Activated CD8-positive, alpha-beta memory T cell treated with anti-CD3 and anti-CD28 coated beads, Interleukin-2, amount 10 ng/mL, durations not matched to agents 7 days and 5 days (primary cell): ENCODE results near the gene ATAD3B. TPM values are rescaled to one million over a fixed set of nuclear protein-coding genes. Genes with fewer than 3 reads are reported as not detected.
"Not testable (repeated sequence)": the region's sequence is repeated elsewhere in the genome, so short reads cannot be mapped to it uniquely, and the experiment has no call there.

ENCODE experiments used
- ATAC-seq: fragments of 150-1000 bp; cut with Tn5 transposase; one replicate; pipeline ENCODE4 v1.10.0; 2021; ENCODE audit warnings: moderate library complexity
- CTCF ChIA-PET: fragments of 350-600 bp; sonication (Branson Sonifier 250); formaldehyde crosslinking; loops from one replicate; lab custom pipeline; 2021; ENCODE audit warnings: antibody characterized with exemption; lab: Charles Lee
- DNase-seq: peaks from one replicate; pipeline ENCODE4 v3.0.0-alpha.2; 2020
- H3K27ac Mint-ChIP-seq: one replicate; pipeline ENCODE4 v1.8.0; 2021; ENCODE audit warnings: mild to moderate bottlenecking, mixed read lengths
- H3K27me3 Mint-ChIP-seq: one replicate; pipeline ENCODE4 v1.8.0; 2021; ENCODE audit warnings: mixed read lengths
- H3K36me3 Mint-ChIP-seq: one replicate; pipeline ENCODE4 v1.8.0; 2021; ENCODE audit warnings: mild to moderate bottlenecking, mixed read lengths
- H3K4me1 Mint-ChIP-seq: one replicate; pipeline ENCODE4 v1.8.0; 2021; ENCODE audit warnings: mixed read lengths
- H3K4me3 Mint-ChIP-seq: one replicate; pipeline ENCODE4 v1.8.0; 2021; ENCODE audit warnings: mild to moderate bottlenecking, moderate library complexity, mixed read lengths
- H3K9me3 Mint-ChIP-seq: one replicate; pipeline ENCODE4 v1.8.0; 2022; ENCODE audit warnings: low read depth, mixed read lengths
- total RNA-seq, 2 experiments: library from RNA; stranded (reverse); gene quantifications; one replicate each; pipeline ENCODE4 v1.2.3, GENCODE V29; 2021

The ATAD3B gene
- total RNA-seq, 2 experiments from 2014 or later = 46.5 to 63.3 TPM

DNA sequence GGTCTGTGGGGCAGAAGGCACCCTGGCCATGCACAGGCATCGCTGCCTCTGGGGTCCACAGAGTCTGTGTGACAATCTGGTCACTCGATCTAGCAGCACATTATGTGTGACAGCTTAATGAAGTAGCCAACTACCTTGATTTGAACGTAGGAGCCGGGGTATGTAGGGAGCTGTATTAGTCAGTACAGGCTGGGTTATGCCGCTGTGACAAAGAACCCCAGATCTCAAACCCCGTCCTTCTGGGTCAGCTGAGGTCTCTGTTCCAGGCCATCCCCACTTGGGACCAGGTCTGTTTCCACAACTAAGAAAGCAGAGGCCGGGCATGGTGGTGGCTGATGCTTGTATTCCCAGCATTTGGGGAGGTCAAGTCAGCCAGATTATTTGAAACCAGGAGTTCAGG, 8.3 kb upstream of the ATAD3B start:
- no peaks in the 10 kb centered on the region for H3K4me1 Mint-ChIP-seq
- no peaks in the 10 kb centered on the region for H3K9me3 Mint-ChIP-seq
- no peak overlapping the region for H3K4me3 Mint-ChIP-seq
- H3K27ac Mint-ChIP-seq = no peak overlapping the region
- H3K27me3 Mint-ChIP-seq = peaks cover 4% of the 10 kb centered on the region
- no peak for ATAC-seq
- DNase-seq = no peak
- H3K36me3 Mint-ChIP-seq = no peaks in the 10 kb centered on the region
- CTCF ChIA-PET = no interaction called here

DNA sequence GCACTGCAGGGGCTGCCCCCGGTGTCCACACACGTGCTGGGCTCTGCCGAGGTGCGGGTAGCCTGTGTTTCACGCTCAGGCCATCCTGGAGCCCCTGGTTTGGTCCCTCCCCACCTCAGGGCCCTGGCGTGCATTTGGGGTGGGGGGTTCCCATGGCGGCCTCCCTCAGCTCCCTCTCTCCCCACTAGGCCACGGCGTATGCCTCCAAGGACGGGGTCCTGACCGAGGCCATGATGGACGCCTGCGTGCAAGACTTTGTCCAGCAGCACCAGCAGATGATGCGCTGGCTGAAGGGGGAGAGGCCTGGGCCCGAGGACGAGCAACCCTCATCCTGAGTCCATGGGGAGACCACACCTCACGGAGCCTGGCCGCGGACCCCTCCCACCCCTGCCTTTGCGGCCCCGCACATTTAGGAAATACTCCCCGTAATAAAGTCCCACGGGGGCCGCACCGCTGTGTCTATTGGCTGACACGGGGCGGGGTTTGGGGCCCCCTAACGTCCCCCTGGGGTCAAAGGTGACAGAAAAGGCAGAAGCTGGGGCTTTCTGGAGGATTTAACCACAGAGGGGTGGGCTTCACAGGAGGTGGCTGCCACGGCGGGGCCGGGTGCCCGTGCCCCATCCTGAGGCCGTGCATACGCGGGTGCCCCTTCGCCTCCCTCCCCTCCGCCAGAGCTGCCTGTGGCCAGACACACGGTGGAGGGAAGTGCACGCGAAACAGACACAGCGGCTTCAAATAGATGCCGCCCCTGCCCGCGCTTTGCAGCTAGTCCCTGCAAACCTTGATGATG, 3.2 kb upstream of the ATAD3B start:
- H3K27me3 Mint-ChIP-seq, H3K4me3 Mint-ChIP-seq, ATAC-seq, H3K9me3 Mint-ChIP-seq, DNase-seq, H3K27ac Mint-ChIP-seq, H3K36me3 Mint-ChIP-seq, CTCF ChIA-PET: not testable (repeated sequence)
- peaks cover 22% of the 10 kb centered on the region for H3K4me1 Mint-ChIP-seq

DNA sequence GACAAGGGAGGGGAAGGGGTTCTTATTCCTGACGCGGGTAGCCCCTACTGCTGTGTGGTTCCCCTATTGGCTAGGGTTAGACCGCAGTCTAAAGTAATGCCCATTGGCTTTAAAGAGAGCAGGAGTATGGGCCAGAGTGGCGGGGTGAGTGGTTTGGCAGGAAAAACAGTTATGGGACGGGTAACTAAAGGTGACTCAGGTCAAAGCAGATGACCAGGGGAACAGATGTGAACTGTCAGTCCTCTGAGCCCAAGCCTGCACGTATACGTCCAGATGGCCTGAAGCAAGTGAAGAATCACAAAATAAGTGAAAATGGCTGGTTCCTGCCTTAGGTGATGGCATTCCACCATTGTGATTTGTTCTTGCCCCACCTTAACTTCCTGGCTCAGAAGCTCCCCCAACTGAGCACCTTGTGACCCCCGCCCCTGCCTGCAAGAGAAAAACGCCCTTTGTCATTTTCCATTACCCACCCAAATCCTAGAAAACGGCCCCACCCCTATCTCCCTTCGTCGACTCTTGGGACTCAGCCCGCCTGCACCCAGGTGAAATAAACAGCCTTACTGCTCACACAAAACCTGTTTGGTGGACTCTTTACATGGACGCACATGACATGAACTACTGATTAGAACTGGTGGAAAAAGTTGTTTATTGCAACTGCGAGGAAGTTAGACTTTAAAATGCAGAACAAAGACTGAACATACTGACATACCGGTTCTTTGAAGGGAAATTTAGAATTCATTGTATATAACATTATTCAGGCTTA, 758 bp upstream of the ATAD3B start:
- CTCF ChIA-PET = no interaction called here
- ATAC-seq (no peak), DNase-seq (peak; percentile 49)
- Mint-ChIP-seq H3K27ac (peak overlapping the region; percentile 89), H3K27me3 (peaks cover 1% of the 10 kb centered on the region), H3K9me3 (no peaks in the 10 kb centered on the region), H3K4me3 (peak overlapping the region; percentile 94), H3K4me1 (peaks cover 30% of the 10 kb centered on the region), H3K36me3 (no peaks in the 10 kb centered on the region)

DNA sequence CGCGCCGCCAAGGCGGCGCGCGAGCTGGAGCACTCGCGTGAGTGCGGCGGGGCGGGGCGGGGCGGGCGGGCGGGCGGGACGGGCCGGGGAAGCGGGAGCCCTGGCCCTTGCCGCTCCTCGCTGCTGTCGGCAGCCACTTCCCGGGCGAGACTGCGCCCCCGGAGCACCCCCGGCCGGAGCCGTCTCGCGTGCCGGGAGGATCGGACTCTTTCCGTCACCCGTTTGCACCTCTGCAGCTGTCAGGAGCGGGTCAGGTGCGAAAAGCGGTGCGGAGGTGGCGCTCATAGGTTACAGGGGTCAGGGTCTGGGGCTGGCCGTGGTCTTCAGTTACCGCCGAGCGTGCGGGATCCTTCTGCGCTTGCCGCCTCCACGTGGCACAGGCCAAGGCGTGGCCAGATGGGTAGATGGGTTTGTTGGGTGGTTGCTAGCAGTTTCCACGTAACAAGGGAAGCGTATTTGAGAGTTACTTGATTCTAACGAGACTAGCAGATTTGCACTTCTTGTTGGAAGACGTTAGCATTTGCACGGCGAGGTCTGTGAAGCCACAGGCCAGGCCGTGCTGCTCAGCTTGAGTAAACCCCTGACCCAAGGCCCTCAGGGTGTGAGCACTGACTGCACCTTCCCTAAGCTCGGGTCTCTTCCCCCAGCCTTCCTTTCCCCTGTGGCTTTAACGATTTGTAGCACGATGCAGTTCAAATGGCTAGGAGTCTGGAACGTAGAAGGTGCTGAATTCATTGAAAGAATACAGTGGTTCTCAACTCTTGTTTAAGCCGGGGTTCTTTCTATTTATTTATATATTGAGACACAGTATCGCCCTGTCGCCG, 700 bp downstream of the ATAD3B start:
- H3K36me3 Mint-ChIP-seq, H3K27me3 Mint-ChIP-seq, H3K9me3 Mint-ChIP-seq, CTCF ChIA-PET: not testable (repeated sequence)
- ATAC-seq = peak; percentile 46
- peaks cover 30% of the 10 kb centered on the region for H3K4me1 Mint-ChIP-seq
- DNase-seq = peak; percentile 48
- peak overlapping the region; percentile 76 for H3K27ac Mint-ChIP-seq
- peak overlapping the region; percentile 75 for H3K4me3 Mint-ChIP-seq

DNA sequence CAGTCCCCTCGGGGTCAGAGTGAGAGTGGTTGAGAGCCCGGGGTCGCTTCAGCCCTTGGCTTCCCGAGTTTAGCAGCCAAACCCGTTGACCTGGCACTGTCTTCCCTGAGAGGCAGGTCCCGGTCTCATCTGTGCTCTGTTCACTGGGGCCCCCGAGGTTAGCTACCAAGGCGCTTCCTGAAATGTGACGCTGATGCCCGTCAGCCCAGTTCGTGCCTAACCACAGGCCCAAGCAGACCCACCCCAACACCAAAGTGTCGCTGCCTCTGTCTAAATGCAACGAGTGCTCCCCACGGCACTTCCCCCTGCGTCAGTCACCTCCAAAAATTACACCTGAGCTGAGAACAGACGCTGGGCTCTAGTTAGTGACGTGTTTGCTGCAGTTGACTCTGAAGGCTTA, 4.4 kb downstream of the ATAD3B start:
- H3K27me3 Mint-ChIP-seq, ATAC-seq, H3K4me3 Mint-ChIP-seq, DNase-seq, CTCF ChIA-PET, H3K9me3 Mint-ChIP-seq, H3K27ac Mint-ChIP-seq: not testable (repeated sequence)
- H3K36me3 Mint-ChIP-seq = peaks cover 14% of the 10 kb centered on the region
- H3K4me1 Mint-ChIP-seq = peaks cover 18% of the 10 kb centered on the region

DNA sequence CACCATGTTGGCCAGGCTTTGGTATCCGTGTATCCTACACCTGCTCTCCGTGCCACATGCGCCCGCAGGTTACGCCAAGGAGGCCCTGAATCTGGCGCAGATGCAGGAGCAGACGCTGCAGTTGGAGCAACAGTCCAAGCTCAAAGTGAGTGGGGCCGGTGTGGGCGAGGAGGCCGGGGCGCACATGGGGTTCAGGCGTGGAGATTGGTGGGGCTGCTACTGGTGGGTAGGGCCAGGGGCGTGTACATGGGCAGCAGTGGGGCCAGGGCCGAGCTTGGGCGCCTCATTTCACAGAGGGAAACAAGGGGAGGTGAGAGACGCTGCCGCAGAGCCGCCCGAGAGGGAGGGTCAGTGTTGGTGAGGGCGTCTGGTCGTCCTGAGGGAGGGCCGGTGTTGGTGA, 5.6 kb downstream of the ATAD3B start:
- CTCF ChIA-PET = no interaction called here
- H3K36me3 Mint-ChIP-seq = peaks cover 14% of the 10 kb centered on the region
- ATAC-seq (no peak), DNase-seq (no peak)
- peaks cover 16% of the 10 kb centered on the region for H3K4me1 Mint-ChIP-seq
- no peaks in the 10 kb centered on the region for H3K27me3 Mint-ChIP-seq
- H3K9me3 Mint-ChIP-seq = no peaks in the 10 kb centered on the region
- H3K27ac Mint-ChIP-seq = no peak overlapping the region
- H3K4me3 Mint-ChIP-seq = no peak overlapping the region

DNA sequence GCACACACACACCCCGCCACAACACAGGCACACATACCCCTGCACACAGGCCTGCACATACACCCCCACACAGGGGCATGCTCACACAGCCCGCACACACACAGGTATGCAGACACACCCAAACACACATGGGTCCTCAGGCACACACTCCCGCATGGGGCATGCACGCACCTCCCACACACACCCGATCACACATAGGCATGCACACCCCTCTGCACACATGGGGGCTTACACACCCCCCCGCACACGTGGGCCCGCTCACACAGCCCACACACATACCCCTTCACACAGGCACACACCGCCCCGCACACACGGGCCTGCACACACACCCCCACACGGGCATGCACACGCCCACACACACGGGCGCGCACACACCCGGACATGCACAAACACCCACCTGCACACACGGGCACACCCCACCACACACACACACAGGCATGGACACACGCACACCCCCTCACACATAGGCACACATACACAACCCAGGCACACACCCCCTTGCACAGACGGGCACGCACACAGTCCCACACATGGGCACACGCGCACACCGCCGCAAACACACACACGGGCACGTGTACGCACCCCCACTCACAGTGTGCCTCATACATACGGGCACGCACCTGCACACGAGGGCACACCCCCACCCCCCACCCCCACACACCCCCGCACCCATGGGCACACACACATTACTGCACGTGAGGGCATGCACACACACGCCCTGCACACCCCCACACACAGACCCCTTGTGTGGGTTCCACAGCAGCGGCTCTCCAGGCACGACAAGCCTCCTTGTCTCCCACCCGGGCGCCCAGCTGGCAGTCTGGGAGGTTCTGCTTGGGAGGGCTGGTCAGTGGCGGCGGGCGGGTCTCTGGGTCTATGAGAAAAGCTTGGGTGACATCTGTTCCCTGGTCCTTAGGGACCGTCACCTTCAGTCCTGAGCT, 8.3 kb downstream of the ATAD3B start:
- H3K4me3 Mint-ChIP-seq = no peak overlapping the region
- no peaks in the 10 kb centered on the region for H3K27me3 Mint-ChIP-seq
- peaks cover 2% of the 10 kb centered on the region for H3K4me1 Mint-ChIP-seq
- H3K27ac Mint-ChIP-seq = no peak overlapping the region
- CTCF ChIA-PET = no interaction called here
- H3K9me3 Mint-ChIP-seq = no peaks in the 10 kb centered on the region
- no peak for ATAC-seq
- DNase-seq = no peak
- peaks cover 16% of the 10 kb centered on the region for H3K36me3 Mint-ChIP-seq

DNA sequence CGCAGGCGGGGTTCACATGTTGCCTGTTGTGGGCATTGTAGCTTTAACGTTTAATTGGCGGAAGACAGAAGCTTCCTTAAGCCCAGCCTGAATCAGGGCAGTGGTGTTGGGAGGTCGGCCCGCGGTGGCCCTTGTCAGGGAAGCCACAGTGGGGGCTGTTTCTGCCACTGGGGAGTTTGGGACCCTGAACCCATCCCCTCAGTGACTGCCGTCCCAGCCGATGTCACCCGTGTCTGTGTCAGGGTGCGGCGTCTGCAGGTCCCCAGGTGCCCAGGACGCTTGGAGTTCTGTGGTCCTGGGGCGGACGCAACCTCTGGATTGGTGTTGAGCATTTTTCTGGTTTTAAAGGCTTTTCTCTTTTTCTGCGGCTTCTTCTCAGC, 8.9 kb downstream of the ATAD3B start:
- H3K4me3 Mint-ChIP-seq, ATAC-seq, CTCF ChIA-PET, DNase-seq, H3K27me3 Mint-ChIP-seq, H3K27ac Mint-ChIP-seq, H3K4me1 Mint-ChIP-seq, H3K9me3 Mint-ChIP-seq: not testable (repeated sequence)
- peaks cover 16% of the 10 kb centered on the region for H3K36me3 Mint-ChIP-seq

DNA sequence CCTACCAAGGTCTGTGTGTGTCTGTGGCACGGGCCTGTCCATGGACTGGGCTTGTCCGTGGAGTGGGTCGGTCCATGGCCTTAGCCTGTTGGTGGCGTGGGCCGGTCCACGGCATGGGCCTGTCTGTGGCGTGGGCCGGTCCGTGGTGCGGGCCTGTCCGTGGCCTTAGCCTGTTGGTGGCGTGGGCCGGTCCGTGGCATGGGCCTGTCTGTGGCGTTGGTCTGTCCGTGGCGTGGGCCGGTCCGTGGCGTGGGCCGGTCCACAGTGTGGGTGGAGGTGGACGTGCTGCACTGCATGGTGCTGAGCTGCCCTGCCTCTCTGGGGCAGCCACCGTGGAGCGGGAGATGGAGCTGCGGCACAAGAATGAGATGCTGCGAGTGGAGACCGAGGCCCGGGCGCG, 10.2 kb downstream of the ATAD3B start:
- H3K4me1 Mint-ChIP-seq, ATAC-seq, H3K27me3 Mint-ChIP-seq, CTCF ChIA-PET, H3K9me3 Mint-ChIP-seq, H3K27ac Mint-ChIP-seq, H3K4me3 Mint-ChIP-seq, DNase-seq: not testable (repeated sequence)
- H3K36me3 Mint-ChIP-seq = peaks cover 16% of the 10 kb centered on the region

DNA sequence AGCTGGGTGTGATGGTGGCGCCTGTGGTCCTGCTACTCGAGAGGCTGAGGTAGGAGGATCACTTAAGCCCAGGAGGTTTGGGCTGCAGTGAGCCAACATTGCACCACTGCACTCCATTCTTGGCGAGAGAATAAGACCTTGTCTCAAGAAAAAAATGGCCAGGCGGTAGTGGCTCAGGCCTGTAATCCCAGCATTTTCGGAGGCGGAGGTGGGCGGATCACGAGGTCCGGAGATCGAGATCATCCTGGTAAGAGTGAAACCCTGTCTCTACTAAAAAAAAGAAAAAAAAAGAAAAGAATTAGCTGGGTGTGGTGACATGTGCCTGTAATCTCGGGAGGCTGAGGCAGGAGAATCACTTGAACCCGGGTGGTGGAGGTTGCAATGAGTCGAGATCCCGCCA, 11.3 kb downstream of the ATAD3B start:
- no peak overlapping the region for H3K27ac Mint-ChIP-seq
- H3K27me3 Mint-ChIP-seq = no peaks in the 10 kb centered on the region
- H3K36me3 Mint-ChIP-seq = peaks cover 10% of the 10 kb centered on the region
- no peaks in the 10 kb centered on the region for H3K9me3 Mint-ChIP-seq
- H3K4me1 Mint-ChIP-seq = no peaks in the 10 kb centered on the region
- DNase-seq = no peak
- CTCF ChIA-PET = no interaction called here
- ATAC-seq = no peak
- no peak overlapping the region for H3K4me3 Mint-ChIP-seq

DNA sequence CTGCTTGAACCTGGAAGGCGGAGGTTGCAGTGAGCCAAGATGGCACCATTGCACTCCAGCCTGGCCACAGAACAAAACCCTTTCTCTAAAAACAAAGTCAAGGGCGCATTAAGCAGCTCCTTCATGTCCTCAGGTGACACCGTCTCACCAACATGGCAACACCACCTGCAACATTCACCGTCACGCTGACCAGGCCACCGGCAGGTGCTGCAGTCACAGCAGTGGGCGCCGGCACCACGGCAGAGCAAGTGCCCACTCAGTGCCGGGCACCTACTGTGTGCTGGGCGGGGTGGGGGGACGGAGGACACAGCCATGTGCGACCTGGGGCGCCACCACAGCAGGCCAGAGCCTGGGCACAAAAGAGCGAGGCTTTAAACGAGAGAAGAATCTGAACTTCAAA, 12.1 kb downstream of the ATAD3B start:
- Mint-ChIP-seq H3K27me3 (no peaks in the 10 kb centered on the region), H3K27ac (no peak overlapping the region), H3K9me3 (no peaks in the 10 kb centered on the region), H3K4me3 (no peak overlapping the region), H3K36me3 (peaks cover 16% of the 10 kb centered on the region), H3K4me1 (no peaks in the 10 kb centered on the region)
- no peak for ATAC-seq
- DNase-seq = no peak
- CTCF ChIA-PET = no interaction called here

DNA sequence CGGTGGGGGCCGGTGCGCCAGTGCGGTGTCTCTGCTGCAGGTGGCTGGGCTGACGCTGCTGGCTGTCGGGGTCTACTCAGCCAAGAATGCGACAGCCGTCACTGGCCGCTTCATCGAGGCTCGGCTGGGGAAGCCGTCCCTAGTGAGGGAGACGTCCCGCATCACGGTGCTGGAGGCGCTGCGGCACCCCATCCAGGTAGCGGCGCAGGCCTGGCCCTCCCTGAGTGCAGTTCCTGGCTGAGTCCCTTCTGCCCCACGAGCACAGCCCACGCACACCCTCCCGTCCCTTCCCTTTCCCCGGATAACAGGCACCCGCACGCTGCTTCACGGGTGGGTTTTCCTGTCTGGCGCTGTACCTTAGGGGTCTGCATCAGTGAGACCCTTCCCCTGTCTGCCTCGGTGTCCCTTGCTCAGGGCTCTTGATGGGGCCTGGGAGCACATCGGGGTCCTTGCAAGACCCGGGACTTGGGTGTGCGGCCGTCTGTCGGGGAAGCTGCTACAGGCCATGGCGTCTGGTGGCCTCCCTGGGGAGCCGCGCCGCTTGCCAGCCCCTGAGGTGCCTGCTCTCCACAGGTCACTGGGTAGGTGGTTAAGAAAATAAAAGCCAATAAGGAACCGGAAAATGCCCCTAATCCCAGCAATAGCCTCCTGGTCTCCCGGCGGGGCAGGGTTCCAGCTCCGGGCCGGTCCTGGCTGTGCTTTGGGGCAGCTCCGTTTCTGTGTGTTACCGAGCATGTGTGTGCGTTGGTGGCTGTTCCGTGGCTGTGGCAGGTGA, 13.6 kb downstream of the ATAD3B start:
- ATAC-seq, H3K27me3 Mint-ChIP-seq, H3K9me3 Mint-ChIP-seq, H3K4me3 Mint-ChIP-seq, DNase-seq, H3K4me1 Mint-ChIP-seq, H3K27ac Mint-ChIP-seq, CTCF ChIA-PET: not testable (repeated sequence)
- H3K36me3 Mint-ChIP-seq = peaks cover 20% of the 10 kb centered on the region
